Esophagus muscularis mucosa (tissue), 4 donors: ENCODE measurements around the gene CCDC40. TPM values are rescaled to one million over a fixed set of nuclear protein-coding genes. Genes with fewer than 3 reads are reported as not detected.

Experiments used
- DNase-seq: peaks from one replicate; pipeline ENCODE4 v3.0.0-alpha.2; 2017; ENCODE audit errors: extremely low spot score
- H3K27ac ChIP-seq, 4 donors: fragments of 200-600 bp; sonication (generic); replicated peaks in 1 of 4; 1 replicate in 3 of 4; 2 replicates in 1 of 4; pipeline ENCODE4 v1.5.1; 2016 to 2019; ENCODE audit warnings: mild to moderate bottlenecking in 1 of 4
- H3K27me3 ChIP-seq, 4 donors: fragments of 200-600 bp; sonication (generic); one replicate each; pipeline versions ENCODE4 v1.5.1 to v1.6.0; 2016 to 2019
- H3K36me3 ChIP-seq, 4 donors: fragments of 200-600 bp; sonication (generic); one replicate each; pipeline ENCODE4 v1.5.1; 2016 to 2019
- H3K4me1 ChIP-seq, 4 donors: fragments of 200-600 bp; sonication (generic); one replicate each; pipeline ENCODE4 v1.5.1; 2016 to 2019
- H3K4me3 ChIP-seq, 4 donors: fragments of 200-600 bp; sonication (generic); 1 replicate in 2 of 4; 2 replicates in 2 of 4; pipeline ENCODE4 v1.5.1; 2016 to 2019; ENCODE audit warnings: mild to moderate bottlenecking in 4 of 4, moderate library complexity in 1 of 4
- H3K9me3 ChIP-seq, 4 donors: fragments of 200-600 bp; sonication (generic); 1 replicate in 3 of 4; 2 replicates in 1 of 4; pipeline ENCODE4 v1.5.1; 2016 to 2019
- EP300 ChIP-seq: sonication (generic); formaldehyde crosslinking; IDR thresholded peaks from one replicate; pipeline ENCODE4 v1.6.1; 2017; ENCODE audit warnings: antibody characterized with exemption
- POLR2A ChIP-seq: fragments of 450-650 bp; IDR thresholded peaks from one replicate; pipeline ENCODE4 v1.6.1; 2017; ENCODE audit warnings: antibody characterized with exemption, moderate library complexity, mild to moderate bottlenecking, low read depth
- POLR2AphosphoS5 ChIP-seq, 2 donors: sonication (generic); formaldehyde crosslinking; IDR thresholded peaks; one replicate each; pipeline ENCODE4 v1.6.1; 2017; ENCODE audit warnings: antibody characterized with exemption in 2 of 2
- whole genome bisulfite sequencing: methylation state at CpG from one replicate; pipeline ENCODE4 v1.1.5; 2018; 5-methylcytosine and 5-hydroxymethylcytosine counted together
- intact Hi-C: fragments of 100-400 bp; cut with DNase I; formaldehyde crosslinking; loops from one replicate; pipeline ENCODE4 v1.15.1; 2023
- total RNA-seq, 4 donors: library from RNA; depleted of rRNA; stranded (reverse); fragments of >200 nt; gene quantifications; one replicate each; pipeline versions ENCODE4 v1.1.0 to v1.2.1, GENCODE V29; 2016
- TF ChIP-seq, protein P1 (sequence below), 3 experiments: fragments of 200-600 bp in 2 of 3; fragments of 450-650 bp in 1 of 3; sonication (generic) in 2 of 3; IDR thresholded peaks; one replicate each; pipeline ENCODE4 v1.5.1; 2017 to 2019; ENCODE audit warnings: antibody characterized with exemption in 3 of 3, mild to moderate bottlenecking in 2 of 3, moderate library complexity in 1 of 3

Gene CCDC40
- total RNA-seq, 4 donors from 2014 or later, result 4.9 to 9.5 (median 7.8) TPM

DNA sequence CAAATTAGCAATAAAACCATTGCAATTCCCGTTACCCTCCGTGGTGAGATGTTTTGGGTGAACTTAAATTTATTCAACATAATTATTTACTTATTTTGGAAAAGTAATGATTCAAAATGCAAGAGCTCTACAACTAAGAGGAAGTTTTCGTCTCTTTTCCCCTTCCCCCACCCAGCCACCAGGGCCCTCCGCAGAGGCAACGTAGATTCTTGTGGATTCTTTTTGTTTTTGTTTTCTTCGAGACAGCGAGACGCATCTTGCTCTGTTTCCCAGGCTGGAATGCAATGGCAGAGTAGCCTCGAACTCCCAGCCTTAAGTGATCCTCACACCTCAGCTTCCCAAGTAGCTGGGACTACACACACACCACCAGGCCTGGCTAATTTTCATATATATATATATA is 19.2 kb downstream of the CCDC40 start:
- TF ChIP-seq POLR2A (no peak), POLR2AphosphoS5 (IDR thresholded peaks at IDR 0.05) (no peak), EP300 (no peak)
- TF ChIP-seq, protein P1, sequence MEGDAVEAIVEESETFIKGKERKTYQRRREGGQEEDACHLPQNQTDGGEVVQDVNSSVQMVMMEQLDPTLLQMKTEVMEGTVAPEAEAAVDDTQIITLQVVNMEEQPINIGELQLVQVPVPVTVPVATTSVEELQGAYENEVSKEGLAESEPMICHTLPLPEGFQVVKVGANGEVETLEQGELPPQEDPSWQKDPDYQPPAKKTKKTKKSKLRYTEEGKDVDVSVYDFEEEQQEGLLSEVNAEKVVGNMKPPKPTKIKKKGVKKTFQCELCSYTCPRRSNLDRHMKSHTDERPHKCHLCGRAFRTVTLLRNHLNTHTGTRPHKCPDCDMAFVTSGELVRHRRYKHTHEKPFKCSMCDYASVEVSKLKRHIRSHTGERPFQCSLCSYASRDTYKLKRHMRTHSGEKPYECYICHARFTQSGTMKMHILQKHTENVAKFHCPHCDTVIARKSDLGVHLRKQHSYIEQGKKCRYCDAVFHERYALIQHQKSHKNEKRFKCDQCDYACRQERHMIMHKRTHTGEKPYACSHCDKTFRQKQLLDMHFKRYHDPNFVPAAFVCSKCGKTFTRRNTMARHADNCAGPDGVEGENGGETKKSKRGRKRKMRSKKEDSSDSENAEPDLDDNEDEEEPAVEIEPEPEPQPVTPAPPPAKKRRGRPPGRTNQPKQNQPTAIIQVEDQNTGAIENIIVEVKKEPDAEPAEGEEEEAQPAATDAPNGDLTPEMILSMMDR (IDR thresholded peaks at IDR 0.05), result no peak
- DNase-seq, result no peak
- H3K4me1 ChIP-seq, result peaks cover 0 to 9% (median 3%) of the 10 kb centered on the region in 4 donors
- no peak overlapping the region for H3K27ac ChIP-seq
- H3K4me3 ChIP-seq, result no peak overlapping the region
- no peaks in the 10 kb centered on the region for H3K27me3 ChIP-seq
- no peaks in the 10 kb centered on the region for H3K9me3 ChIP-seq
- 92% methylated on average over 9 of the region's 9 CpGs for WGBS
- H3K36me3 ChIP-seq, result peaks cover 0 to 30% (median 19%) of the 10 kb centered on the region in 4 donors
- intact Hi-C loops, result no loop called here

- Histone ChIP-seq H3K27ac (no peak overlapping the region), H3K9me3 (no peaks in the 10 kb centered on the region), H3K36me3 (peaks cover 0 to 21% (median 11%) of the 10 kb centered on the region in 4 donors), H3K4me3 (no peak overlapping the region), H3K27me3 (no peaks in the 10 kb centered on the region), H3K4me1 (peaks cover 0 to 11% (median 3%) of the 10 kb centered on the region in 4 donors)
- 93% methylated on average over 26 of the region's 28 CpGs for WGBS
- DNase-seq, result no peak
- intact Hi-C loops, result no loop called here
- no peak for TF ChIP-seq POLR2A
- TF ChIP-seq, protein P1 (IDR thresholded peaks at IDR 0.05), result no peak
- no peak for TF ChIP-seq EP300
- TF ChIP-seq POLR2AphosphoS5 (IDR thresholded peaks at IDR 0.05), result no peak
Observed at GRCh38 chr17:80058311-80058955, 22.0 kb downstream of the CCDC40 start.

- intact Hi-C loops, result no loop called here
- 75% methylated on average over 4 of the region's 4 CpGs for WGBS
- DNase-seq, result no peak
- Histone ChIP-seq H3K36me3 (peaks cover 0 to 21% (median 11%) of the 10 kb centered on the region in 4 donors), H3K27me3 (no peaks in the 10 kb centered on the region), H3K4me1 (peaks cover 4 to 15% (median 10%) of the 10 kb centered on the region in 4 donors), H3K27ac (no peak overlapping the region), H3K9me3 (no peaks in the 10 kb centered on the region), H3K4me3 (no peak overlapping the region)
- TF ChIP-seq, protein P1 (IDR thresholded peaks at IDR 0.05), result no peak
- TF ChIP-seq EP300 (no peak), POLR2AphosphoS5 (IDR thresholded peaks at IDR 0.05) (no peak), POLR2A (no peak)
Observed at GRCh38 chr17:80060644-80061043, 24.2 kb downstream of the CCDC40 start.

DNA sequence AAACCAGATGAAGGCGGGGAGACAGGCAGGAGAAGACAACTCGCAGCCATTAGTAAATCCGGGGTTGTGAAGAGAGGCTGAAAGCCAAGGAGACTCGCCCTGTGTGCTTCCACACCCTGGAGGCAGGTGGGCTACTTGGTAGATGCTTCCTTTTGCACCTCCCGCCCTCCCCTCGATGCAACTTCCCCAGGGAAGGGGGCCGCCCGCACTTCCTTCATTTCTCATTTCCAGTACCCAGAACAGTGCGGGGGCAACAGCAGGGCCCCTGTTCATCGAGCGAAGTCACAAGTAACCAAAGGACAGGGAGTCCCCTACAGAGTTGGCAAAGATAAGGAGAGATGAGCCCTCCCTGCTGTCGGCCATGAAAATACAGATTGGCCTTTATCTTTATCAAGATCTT is 25.0 kb downstream of the CCDC40 start:
- intact Hi-C loops, result no loop called here

More for the DNA sequence above, 25.0 kb downstream of the CCDC40 start:
- TF ChIP-seq, protein P1 (IDR thresholded peaks at IDR 0.05), result no peak
- TF ChIP-seq EP300 (no peak), POLR2AphosphoS5 (IDR thresholded peaks at IDR 0.05) (no peak), POLR2A (no peak)
- H3K36me3 ChIP-seq, result peaks cover 0 to 21% (median 11%) of the 10 kb centered on the region in 4 donors
- H3K27me3 ChIP-seq, result no peaks in the 10 kb centered on the region
- no peak overlapping the region for H3K27ac ChIP-seq
- H3K9me3 ChIP-seq, result no peaks in the 10 kb centered on the region
- peaks cover 4 to 15% (median 10%) of the 10 kb centered on the region in 4 donors for H3K4me1 ChIP-seq
- no peak overlapping the region for H3K4me3 ChIP-seq
- DNase-seq, result no peak
- WGBS, result 87% methylated on average over 12 of the region's 12 CpGs
